HCT116 (cell line): Measurements from ENCODE around the gene BMP7. TPM values are rescaled to one million over a fixed set of nuclear protein-coding genes. Genes with fewer than 3 reads are reported as not detected.

Source experiments
- ATAC-seq: fragments of 200-7000 bp; cut with Tn5 transposase; 2 replicates; pipeline ENCODE4 v1.9.1; 2020; ENCODE audit warnings: mild to moderate bottlenecking, moderate library complexity
- BruUV-seq: library from RNA; stranded (reverse); fragments of 400-500 nt; replicated peaks from 2 replicates; lab custom pipeline; 2021; lab: Mats Ljungman, UMichigan
- CTCF ChIA-PET: fragments of 300-600 bp; sonication (Branson Sonifier 250); formaldehyde crosslinking; loops from one replicate; lab custom pipeline; 2021; ENCODE audit warnings: antibody characterized with exemption; lab: Charles Lee
- POLR2A ChIA-PET: fragments of 300-600, 350-600 bp; sonication (Branson Sonifier 250); formaldehyde crosslinking; loops from one replicate; lab custom pipeline; 2021; ENCODE audit warnings: antibody characterized with exemption; lab: Charles Lee
- RAD21 ChIA-PET, 2 experiments: fragments of 300-600 bp; sonication (Branson Sonifier 250); formaldehyde crosslinking; loops; one replicate each; lab custom pipeline; 2023; ENCODE audit warnings: low total read pairs in 2 of 2; ENCODE audit not compliant: uncharacterized antibody in 2 of 2, unreplicated experiment in 2 of 2, low non-redundant PET in 1 of 2; lab: Charles Lee
- DNase-seq: peaks from one replicate; pipeline ENCODE4 v3.0.0-alpha.2; 2010; ENCODE audit warnings: low read depth, low spot score
- H2AFZ ChIP-seq: fragments of 200-600 bp; shearing (Covaris generic), sonication (generic); 2 replicates; pipeline ENCODE4 v1.6.1; 2017; ENCODE audit warnings: low read depth, mixed run types, mixed read lengths, antibody characterized with exemption, low read length; ENCODE audit not compliant: poor library complexity, severe bottlenecking
- H3K27ac ChIP-seq: 2 replicates; pipeline ENCODE4 v1.5.1; 2012; ENCODE audit warnings: low read depth, low read length
- H3K27me3 ChIP-seq: fragments of 200-600 bp; sonication (generic); 2 replicates; pipeline ENCODE4 v1.6.1; 2016; ENCODE audit warnings: mixed run types, low read length, mixed read lengths; ENCODE audit not compliant: insufficient read depth
- H3K36me3 ChIP-seq, 2 experiments: fragments of 200-500 bp in 1 of 2; fragments of 200-600 bp in 1 of 2; sonication (Bioruptor generic) in 1 of 2; sonication (generic) in 1 of 2; 2 replicates each; pipeline versions ENCODE4 v1.5.1 to v1.6.1; 2014 to 2016; ENCODE audit warnings: low read length in 2 of 2, inconsistent platforms in 1 of 2, mixed read lengths in 1 of 2, mixed run types in 1 of 2; ENCODE audit not compliant: insufficient read depth in 2 of 2, control insufficient read depth in 1 of 2
- H3K4me1 ChIP-seq, 2 experiments: fragments of 200-600 bp in 1 of 2; sonication (generic) in 1 of 2; 2 replicates each; pipeline versions ENCODE4 v1.5.1 to v1.6.1; 2012 to 2017; ENCODE audit warnings: low read length in 2 of 2, inconsistent platforms in 1 of 2, mild to moderate bottlenecking in 1 of 2, mixed read lengths in 1 of 2, mixed run types in 1 of 2, moderate library complexity in 1 of 2; ENCODE audit not compliant: insufficient read depth in 2 of 2, control insufficient read depth in 1 of 2
- H3K4me2 ChIP-seq: fragments of 200-600 bp; sonication (generic); 2 replicates; pipeline ENCODE4 v1.6.1; 2017; ENCODE audit warnings: mixed run types, low read length, mixed read lengths
- H3K4me3 ChIP-seq, 2 experiments: fragments of 200-600 bp in 1 of 2; sonication (generic) in 1 of 2; replicated peaks in 1 of 2; 2 replicates each; pipeline ENCODE4 v1.5.1; 2011 to 2016; ENCODE audit warnings: low read length in 2 of 2, control low read depth in 1 of 2, low read depth in 1 of 2, mild to moderate bottlenecking in 1 of 2, mixed read lengths in 1 of 2, mixed run types in 1 of 2
- H3K79me2 ChIP-seq: fragments of 200-600 bp; sonication (generic); 2 replicates; pipeline ENCODE4 v1.6.1; 2017; ENCODE audit warnings: mild to moderate bottlenecking, mixed run types, low read length, moderate library complexity, mixed read lengths; ENCODE audit not compliant: insufficient read depth
- H3K9ac ChIP-seq: fragments of 200-600 bp; sonication (generic); 2 replicates; pipeline ENCODE4 v1.6.1; 2016; ENCODE audit warnings: low read length, mixed read lengths
- H3K9me2 ChIP-seq: fragments of 200-600 bp; sonication (generic), shearing (Covaris generic); 2 replicates; pipeline ENCODE4 v1.6.1; 2017; ENCODE audit warnings: mixed run types, mild to moderate bottlenecking, moderate library complexity; ENCODE audit not compliant: insufficient read depth
- H3K9me3 ChIP-seq, 2 experiments: fragments of 200-500 bp in 1 of 2; fragments of 200-600 bp in 1 of 2; sonication (Bioruptor generic) in 1 of 2; sonication (generic) in 1 of 2; 2 replicates each; pipeline ENCODE4 v1.6.1; 2014 to 2017; ENCODE audit warnings: low read length in 2 of 2, mixed read lengths in 2 of 2, inconsistent platforms in 1 of 2, low read depth in 1 of 2, mild to moderate bottlenecking in 1 of 2, mixed run types in 1 of 2, moderate library complexity in 1 of 2; ENCODE audit not compliant: control insufficient read depth in 1 of 2, insufficient read depth in 1 of 2
- H4K20me1 ChIP-seq: fragments of 200-600 bp; sonication (generic), shearing (Covaris generic); 2 replicates; pipeline ENCODE4 v1.6.1; 2017; ENCODE audit warnings: mixed run types, mild to moderate bottlenecking, moderate library complexity; ENCODE audit not compliant: insufficient read depth
- ATF3 ChIP-seq: IDR thresholded peaks from 2 replicates; pipeline ENCODE4 v1.6.1; 2012
- CBX3 ChIP-seq: IDR thresholded peaks from 2 replicates; pipeline ENCODE4 v1.6.1; 2012; ENCODE audit warnings: low read depth
- EGR1 ChIP-seq: IDR thresholded peaks from 2 replicates; pipeline ENCODE4 v1.6.1; 2012; ENCODE audit warnings: low read depth
- EZH2 ChIP-seq: fragments of 200-600 bp; sonication (generic); IDR thresholded peaks from 2 replicates; pipeline ENCODE4 v1.6.1; 2017; ENCODE audit warnings: antibody characterized with exemption, mixed run types
- FOSL1 ChIP-seq: IDR thresholded peaks from 2 replicates; pipeline ENCODE4 v1.6.1; 2012; ENCODE audit warnings: low read depth
- POLR2A ChIP-seq: IDR thresholded peaks from 2 replicates; pipeline ENCODE4 v1.7.0; 2011; ENCODE audit warnings: borderline replicate concordance; ENCODE audit not compliant: insufficient read depth, insufficient read length; ENCODE audit errors: extremely low read depth
- POLR2AphosphoS5 ChIP-seq: IDR thresholded peaks from 2 replicates; pipeline ENCODE4 v1.6.1; 2011; ENCODE audit warnings: mild to moderate bottlenecking, low read depth, low read length, moderate library complexity
- SRF ChIP-seq: IDR thresholded peaks from 2 replicates; pipeline ENCODE4 v1.6.1; 2012; ENCODE audit warnings: low read depth
- TCF7L2 ChIP-seq: IDR thresholded peaks from 2 replicates; pipeline ENCODE4 v1.7.0; 2011; ENCODE audit warnings: borderline replicate concordance, inconsistent platforms; ENCODE audit not compliant: insufficient read depth, insufficient read length; ENCODE audit errors: extremely low read depth
- YY1 ChIP-seq: IDR thresholded peaks from 2 replicates; pipeline ENCODE4 v1.6.1; 2011; ENCODE audit warnings: low read length, low read depth, moderate library complexity, mild to moderate bottlenecking; ENCODE audit not compliant: insufficient replicate concordance; ENCODE audit errors: extremely low read depth
- ZNF274 ChIP-seq: fragments of 200-500 bp; sonication (Bioruptor generic); IDR thresholded peaks from 2 replicates; pipeline ENCODE4 v1.6.1; 2014; ENCODE audit warnings: mild to moderate bottlenecking, low read depth, low read length, inconsistent platforms
- intact Hi-C: fragments of 100-400 bp; cut with micrococcal nuclease; formaldehyde crosslinking; loops from 2 replicates; pipeline ENCODE4 v1.10.0; 2022
- total RNA-seq: library from RNA; stranded (reverse); gene quantifications from one replicate; pipeline ENCODE4 v1.2.1, GENCODE V29; 2021; ENCODE audit not compliant: unreplicated experiment
- TF ChIP-seq, protein P1 (sequence below), 3 experiments: fragments of 200-600 bp in 1 of 3; sonication (generic) in 1 of 3; IDR thresholded peaks in 2 of 3; conservative IDR thresholded peaks in 1 of 3; 2 replicates each; pipeline ENCODE4 v1.5.1; 2012 to 2017; ENCODE audit warnings: low read depth in 2 of 3, low read length in 2 of 3, antibody characterized with exemption in 1 of 3, borderline replicate concordance in 1 of 3, control low read depth in 1 of 3, mild to moderate bottlenecking in 1 of 3, mixed read lengths in 1 of 3, mixed run types in 1 of 3, moderate library complexity in 1 of 3; ENCODE audit not compliant: insufficient read depth in 1 of 3

Gene BMP7
- total RNA-seq, 1 experiment from 2014 or later = 7.0 TPM

DNA sequence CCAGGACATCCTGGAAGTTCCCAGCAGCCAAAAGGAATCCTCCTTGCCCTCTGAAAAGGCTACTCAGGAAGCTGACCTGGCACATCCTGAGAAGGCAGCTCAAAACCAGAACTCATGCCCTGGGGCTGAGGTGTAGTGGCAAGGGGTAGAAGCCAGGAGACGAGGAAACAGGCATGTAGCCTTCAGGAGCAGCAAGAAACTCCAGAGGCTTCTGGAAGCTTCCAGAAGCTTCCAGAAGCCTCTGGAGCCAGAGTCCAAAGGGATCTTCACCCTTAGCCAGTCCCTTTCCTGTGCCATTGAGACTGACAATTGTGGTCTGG is 43.9 kb downstream of the BMP7 start:
- no peaks in the 10 kb centered on the region for H3K9me2 ChIP-seq
- H3K4me3 ChIP-seq = no peak overlapping the region
- H3K27me3 ChIP-seq = no peaks in the 10 kb centered on the region
- no peak overlapping the region for H2AFZ ChIP-seq
- no peak overlapping the region; the same call in 1 of the 2 replicates for H3K27ac ChIP-seq
- H3K79me2 ChIP-seq = no peaks in the 10 kb centered on the region
- TF ChIP-seq, protein P1, sequence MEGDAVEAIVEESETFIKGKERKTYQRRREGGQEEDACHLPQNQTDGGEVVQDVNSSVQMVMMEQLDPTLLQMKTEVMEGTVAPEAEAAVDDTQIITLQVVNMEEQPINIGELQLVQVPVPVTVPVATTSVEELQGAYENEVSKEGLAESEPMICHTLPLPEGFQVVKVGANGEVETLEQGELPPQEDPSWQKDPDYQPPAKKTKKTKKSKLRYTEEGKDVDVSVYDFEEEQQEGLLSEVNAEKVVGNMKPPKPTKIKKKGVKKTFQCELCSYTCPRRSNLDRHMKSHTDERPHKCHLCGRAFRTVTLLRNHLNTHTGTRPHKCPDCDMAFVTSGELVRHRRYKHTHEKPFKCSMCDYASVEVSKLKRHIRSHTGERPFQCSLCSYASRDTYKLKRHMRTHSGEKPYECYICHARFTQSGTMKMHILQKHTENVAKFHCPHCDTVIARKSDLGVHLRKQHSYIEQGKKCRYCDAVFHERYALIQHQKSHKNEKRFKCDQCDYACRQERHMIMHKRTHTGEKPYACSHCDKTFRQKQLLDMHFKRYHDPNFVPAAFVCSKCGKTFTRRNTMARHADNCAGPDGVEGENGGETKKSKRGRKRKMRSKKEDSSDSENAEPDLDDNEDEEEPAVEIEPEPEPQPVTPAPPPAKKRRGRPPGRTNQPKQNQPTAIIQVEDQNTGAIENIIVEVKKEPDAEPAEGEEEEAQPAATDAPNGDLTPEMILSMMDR (IDR thresholded peaks at IDR 0.05 in 2 of 3, conservative IDR thresholded peaks at IDR 0.05 in 1 of 3; ENCODE audit: borderline replicate concordance in 1 of 3, insufficient read depth in 1 of 3, low read depth in 2 of 3, low read length in 2 of 3) = no peak
- no peak for TF ChIP-seq ZNF274
- TF ChIP-seq POLR2A = no peak
- TF ChIP-seq YY1 = no peak
- no peak for TF ChIP-seq TCF7L2
- TF ChIP-seq, all 23 proteins: peak for 0
- POLR2A ChIA-PET = no interaction called here
- CTCF ChIA-PET = interaction anchor here (1.0 kb wide), 1 partner anchor 110 kb away, joined by 4 read pairs; no protein-coding TSS in a partner anchor
- no TSS peak for BruUV-seq
- Histone ChIP-seq H3K36me3 (no peaks in the 10 kb centered on the region), H3K4me1 (peaks cover 3 to 6% of the 10 kb centered on the region in 2 experiments; a peak in 2 of 4 replicates), H3K4me2 (no peak overlapping the region), H4K20me1 (no peaks in the 10 kb centered on the region), H3K9me3 (no peaks in the 10 kb centered on the region), H3K9ac (no peak overlapping the region)
- RAD21 ChIA-PET = no interaction called here
- DNase-seq = no peak
- ATAC-seq = no peak
- intact Hi-C loops = no loop called here

DNA sequence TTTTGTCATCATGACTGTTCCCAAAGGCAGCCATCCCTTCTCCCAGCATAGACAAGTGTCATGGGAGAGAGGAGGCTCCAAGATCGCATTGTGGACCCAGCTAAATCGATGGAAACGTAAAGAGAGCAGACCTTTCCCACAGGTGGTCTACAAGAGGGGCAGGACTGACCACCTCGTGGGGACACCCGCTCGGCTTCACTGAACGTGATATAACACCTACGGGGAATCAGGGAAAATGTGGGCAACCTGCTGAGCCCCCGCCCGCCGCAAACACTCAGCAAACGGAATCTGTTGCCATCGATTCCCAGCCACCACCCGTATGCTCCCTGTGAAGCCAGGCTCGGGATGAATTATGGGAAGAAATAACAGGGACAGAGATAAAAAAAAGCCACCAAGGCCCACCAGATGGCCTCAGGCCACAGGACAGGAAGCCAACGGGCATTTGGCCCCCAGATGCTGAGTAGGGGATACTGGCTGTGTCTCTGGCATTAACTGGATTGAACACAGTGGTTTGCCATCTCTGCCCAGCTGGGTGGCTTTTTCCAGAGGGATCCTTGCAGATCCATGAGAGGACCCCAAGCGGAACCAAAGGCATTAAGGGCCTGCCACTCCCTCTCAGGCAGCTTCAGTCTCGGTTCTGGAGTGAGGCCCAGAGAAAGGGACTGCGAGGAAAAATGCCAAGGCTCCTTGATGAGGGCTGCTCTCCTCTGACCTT is 44.4 kb downstream of the BMP7 start:
- Histone ChIP-seq H4K20me1 (no peaks in the 10 kb centered on the region), H3K27me3 (no peaks in the 10 kb centered on the region), H3K9me2 (no peaks in the 10 kb centered on the region), H3K9me3 (no peaks in the 10 kb centered on the region), H3K9ac (no peak overlapping the region), H3K4me2 (no peak overlapping the region), H3K79me2 (no peaks in the 10 kb centered on the region), H3K4me1 (peaks cover 3 to 6% of the 10 kb centered on the region in 2 experiments; a peak in 2 of 4 replicates), H3K27ac (no peak overlapping the region; the same call in 1 of the 2 replicates), H3K36me3 (no peaks in the 10 kb centered on the region), H3K4me3 (no peak overlapping the region), H2AFZ (no peak overlapping the region)
- ATAC-seq = no peak
- DNase-seq = no peak
- CTCF ChIA-PET = interaction anchor here (1.0 kb wide), 1 partner anchor 110 kb away, joined by 4 read pairs; no protein-coding TSS in a partner anchor
- RAD21 ChIA-PET = no interaction called here
- POLR2A ChIA-PET = no interaction called here
- BruUV-seq = no TSS peak
- intact Hi-C loops = no loop called here
- TF ChIP-seq CBX3 (no peak), EZH2 (no peak), FOSL1 (no peak), SRF (no peak), EGR1 (no peak), ATF3 (no peak), POLR2AphosphoS5 (no peak)
- TF ChIP-seq, protein P1 (IDR thresholded peaks at IDR 0.05 in 2 of 3, conservative IDR thresholded peaks at IDR 0.05 in 1 of 3; ENCODE audit: borderline replicate concordance in 1 of 3, insufficient read depth in 1 of 3, low read depth in 2 of 3, low read length in 2 of 3) = no peak
